PFSK-1 (cell line): ENCODE measurements around the gene SLC22A23.

Experiments
- SIN3A ChIP-seq: IDR thresholded peaks from 2 replicates; pipeline ENCODE4 v1.6.1; 2012; ENCODE audit warnings: mild to moderate bottlenecking, low read length, moderate library complexity, borderline replicate concordance; ENCODE audit not compliant: insufficient read depth
- TAF1 ChIP-seq: IDR thresholded peaks from 2 replicates; pipeline ENCODE4 v1.6.1; 2012; ENCODE audit warnings: low read length, control low read depth, borderline replicate concordance; ENCODE audit not compliant: insufficient read depth

DNA sequence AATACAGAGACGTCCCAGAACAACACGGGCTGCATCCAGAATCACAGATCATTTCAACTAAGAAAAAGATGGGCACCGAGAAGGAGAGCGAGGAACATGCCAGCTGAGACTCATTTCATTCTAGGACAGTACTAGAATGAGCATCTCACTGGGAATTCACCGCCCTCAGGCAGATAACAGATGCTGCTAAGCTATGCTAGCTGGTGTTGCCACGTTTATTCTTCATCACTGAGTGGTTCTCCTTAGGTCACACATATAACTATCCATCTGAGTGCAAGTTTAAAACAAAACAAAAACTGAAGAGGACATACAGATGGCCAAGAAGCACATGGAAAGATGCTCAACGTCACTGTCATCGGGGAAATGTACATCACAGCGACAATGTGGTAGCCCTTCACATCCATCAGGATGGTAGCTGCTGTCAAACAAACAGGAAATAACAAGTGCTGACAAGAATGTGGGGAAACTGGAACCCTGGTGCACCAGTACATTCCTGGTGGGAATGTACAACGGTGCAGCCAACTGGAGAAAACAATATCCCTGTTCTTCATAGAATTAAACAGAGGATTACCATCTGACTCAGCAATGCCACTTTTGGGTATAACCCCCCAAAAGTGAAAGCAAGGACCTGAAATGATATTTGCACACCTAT is 97.6 kb downstream of the SLC22A23 start:
- no peak for TF ChIP-seq SIN3A
- TF ChIP-seq TAF1 = no peak
